Suppressor macrophage treated with lipopolysaccharide for 4 hours (primary cell): ENCODE results near the gene DPF3.

Source experiments
- DNase-seq: peaks from one replicate; pipeline ENCODE4 v3.0.0-alpha.2; 2020

DPF3 gene

GRCh38 chr14:72610096-72610830 lies 283.6 kb downstream of the DPF3 start:
- no peak for DNase-seq

DNA sequence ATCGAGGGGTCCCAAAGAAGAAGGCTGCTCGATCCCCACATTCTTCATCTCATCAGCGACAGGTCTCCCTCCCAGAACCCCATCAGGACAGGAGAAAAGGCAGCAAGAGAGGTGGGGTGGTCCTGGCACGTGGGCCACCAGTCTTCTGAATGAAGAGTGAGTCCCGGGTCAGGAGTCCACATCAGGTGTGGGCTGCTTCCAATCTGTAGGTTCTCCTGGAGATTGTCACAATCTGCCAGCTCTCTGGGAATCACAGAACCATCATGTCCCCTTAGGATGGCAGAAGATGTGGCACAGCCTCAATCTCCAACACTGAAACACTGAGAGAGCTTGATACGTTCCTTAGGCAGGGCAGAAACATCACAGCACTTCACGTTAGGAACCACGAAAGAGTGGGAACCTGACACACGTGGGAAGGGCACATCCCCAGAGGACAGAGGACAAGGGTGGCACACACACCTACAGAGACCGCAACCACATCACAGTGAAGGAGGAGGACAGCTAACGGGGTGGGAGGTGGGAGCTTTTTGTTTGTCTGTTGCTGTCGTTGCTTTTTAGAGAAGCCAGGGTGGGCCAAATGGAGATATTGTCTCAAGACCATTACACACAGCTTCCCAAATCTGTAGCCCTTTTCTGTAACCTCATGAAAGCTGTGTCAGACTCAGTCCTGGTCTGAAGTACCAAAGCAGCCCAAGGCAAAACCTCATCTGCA lies 284.5 kb downstream of the DPF3 start:
- DNase-seq = no peak

- no peak for DNase-seq
Observed at GRCh38 chr14:72608391-72609204, 285.3 kb downstream of the DPF3 start.

DNA sequence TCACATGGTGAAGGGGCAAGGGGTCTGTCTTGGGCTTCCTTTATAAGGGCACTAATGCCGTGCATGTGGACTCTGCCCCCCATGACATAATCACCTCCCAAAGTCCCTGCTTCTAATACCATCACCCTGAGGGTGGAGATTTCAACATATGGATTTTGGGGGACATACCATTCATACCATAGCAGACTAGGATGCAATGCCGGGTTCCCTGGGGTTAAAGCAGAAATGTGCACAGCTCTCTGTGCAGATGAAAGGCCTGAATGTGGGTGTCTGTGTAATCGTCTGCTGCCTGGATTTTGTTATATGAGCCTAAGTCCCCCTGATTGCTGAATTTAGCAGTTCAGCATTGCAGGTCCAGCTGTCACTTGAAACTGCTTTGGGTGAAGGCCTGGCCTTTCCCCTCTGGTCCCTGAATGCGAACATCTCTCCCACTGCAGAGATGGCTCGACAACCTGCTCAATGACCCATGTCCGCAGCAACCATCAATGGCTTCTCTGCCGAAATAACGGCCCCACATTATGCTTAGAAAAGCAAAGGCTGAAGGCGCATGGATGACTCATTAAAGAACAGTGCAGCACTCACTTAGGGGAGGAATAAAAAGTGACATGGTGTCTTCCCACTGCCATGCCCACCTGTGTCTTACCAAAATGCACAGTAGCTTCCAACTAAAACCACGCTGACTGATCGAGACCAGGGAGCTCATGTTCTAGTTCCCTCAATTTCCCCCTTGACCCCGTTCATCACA lies 286.3 kb downstream of the DPF3 start:
- DNase-seq = no peak

DNA sequence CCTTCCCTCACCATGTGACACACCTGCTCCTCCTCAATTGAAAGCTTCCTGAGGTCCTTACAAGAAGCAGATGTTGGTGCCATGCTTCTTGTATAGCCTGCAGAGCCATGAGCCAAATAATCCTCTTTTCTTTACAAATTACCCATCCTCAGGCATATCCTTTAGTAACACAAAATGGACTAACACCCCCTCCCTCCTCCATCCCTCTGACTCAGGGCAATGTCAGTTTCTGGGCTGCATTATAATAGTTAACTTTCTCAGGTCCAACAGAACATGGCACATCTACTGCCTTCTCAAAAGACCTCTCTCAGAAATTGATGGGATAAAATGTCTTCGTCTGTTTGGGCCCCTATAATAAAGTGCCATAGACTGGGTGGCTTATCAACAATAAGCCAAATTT lies 287.0 kb downstream of the DPF3 start:
- no peak for DNase-seq

- no peak for DNase-seq
Observed at GRCh38 chr14:72605921-72606220, 288.0 kb downstream of the DPF3 start.

DNA sequence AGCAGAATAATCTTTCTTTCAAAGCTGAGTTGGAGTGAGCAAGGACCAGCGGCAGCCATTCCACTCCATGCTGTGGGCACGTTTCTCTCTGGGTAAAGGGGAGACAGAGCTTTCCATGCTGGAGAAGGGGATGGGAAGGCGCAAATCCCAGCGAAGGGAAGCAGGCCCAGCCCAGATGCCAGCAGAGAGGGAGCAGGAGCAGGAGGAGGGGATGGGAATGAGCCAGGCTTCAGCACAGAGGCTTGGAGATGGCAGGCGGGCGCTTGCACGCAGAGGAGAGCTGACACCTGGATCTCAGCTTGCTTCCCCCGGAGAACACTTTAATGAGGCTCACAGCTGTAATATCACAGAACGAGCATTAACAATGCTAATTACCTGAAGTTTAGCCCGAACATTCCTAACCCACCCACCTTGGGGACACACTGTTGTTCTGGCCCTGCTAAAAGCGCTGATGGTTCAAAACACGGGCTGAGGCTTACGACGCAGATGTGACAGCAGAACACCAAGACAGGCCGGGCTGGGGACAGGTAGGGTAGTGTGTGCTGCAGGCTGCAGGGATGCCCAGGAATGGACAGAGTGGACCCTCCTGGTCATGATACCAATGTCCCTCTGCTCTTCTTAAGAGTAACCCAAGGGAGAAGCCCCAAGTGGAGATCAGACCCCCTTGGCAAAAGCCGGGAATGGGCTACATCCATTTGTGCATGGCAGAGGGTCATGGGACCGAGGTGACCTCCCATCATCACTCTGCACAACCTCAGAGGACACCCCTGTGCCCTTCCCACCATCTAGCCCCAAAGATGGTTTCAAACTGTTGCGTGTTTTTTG lies 288.6 kb downstream of the DPF3 start:
- DNase-seq = no peak

- no peak for DNase-seq
Observed at GRCh38 chr14:72604133-72604532, 289.8 kb downstream of the DPF3 start.

DNA sequence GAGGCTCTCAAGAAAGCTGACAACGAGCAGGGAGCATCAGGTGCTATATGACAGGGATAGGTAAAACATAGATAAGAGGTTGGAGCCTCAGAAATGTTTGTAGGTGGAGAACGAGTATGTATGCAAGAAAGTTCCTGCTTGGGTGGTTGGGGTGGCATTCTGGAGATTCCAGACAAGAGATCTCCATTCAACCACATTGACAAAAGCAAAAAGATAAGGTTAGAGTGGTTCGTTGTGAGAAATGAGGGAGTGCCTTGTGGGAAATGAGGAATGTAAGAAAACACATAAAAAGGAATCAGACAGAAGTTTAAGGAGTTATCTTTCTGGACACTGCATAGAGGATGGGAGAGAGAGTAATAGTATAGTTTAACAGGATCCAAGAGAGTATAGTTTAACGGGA lies 290.3 kb downstream of the DPF3 start:
- no peak for DNase-seq

DNA sequence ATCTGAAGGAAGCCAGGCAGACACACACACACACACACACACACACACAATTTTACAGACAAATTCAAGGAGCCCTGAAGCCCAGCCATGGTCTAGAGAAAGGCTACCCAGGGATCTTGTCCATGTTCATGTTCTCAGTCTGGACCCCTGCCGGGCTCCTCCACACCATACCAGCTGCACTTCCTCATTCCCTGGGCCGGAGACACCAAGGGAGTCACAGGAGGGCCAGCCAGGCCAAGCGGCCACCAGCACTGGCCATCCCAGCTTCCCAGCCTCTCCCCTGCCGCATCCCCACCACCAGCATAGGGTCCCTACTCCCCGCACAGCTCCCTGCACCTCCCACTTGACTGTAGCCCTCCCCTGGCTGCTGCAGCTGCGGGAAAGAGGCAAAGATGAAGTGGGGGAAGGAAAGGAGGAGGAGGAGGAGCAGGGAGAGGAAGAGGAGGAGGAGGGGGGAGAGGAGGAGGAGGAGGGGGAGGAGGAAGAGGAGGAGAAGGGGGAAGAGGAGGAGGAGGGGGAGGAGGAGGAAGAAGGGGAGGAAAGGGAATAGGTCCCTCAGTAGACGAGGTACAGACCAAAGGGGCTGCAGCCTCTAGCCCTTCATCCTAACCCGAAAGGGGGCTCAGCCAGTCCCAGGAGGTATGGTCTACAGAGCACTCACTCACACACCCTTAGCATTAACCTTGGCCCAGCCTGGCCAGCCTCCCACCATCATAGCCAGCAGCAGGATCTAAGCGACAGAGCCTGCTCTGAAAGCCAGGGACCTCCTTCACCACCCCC lies 293.2 kb downstream of the DPF3 start:
- DNase-seq = peak; percentile 5

- DNase-seq = no peak
Observed at GRCh38 chr14:72599579-72600470, 294.1 kb downstream of the DPF3 start.

- DNase-seq = no peak
Observed at GRCh38 chr14:72598306-72598705, 295.6 kb downstream of the DPF3 start.

GRCh38 chr14:72597252-72598233 lies 296.4 kb downstream of the DPF3 start:
- no peak for DNase-seq

GRCh38 chr14:72595152-72595862 lies 298.6 kb downstream of the DPF3 start:
- no peak for DNase-seq

- DNase-seq = no peak
Observed at GRCh38 chr14:72594099-72594901, 299.6 kb downstream of the DPF3 start.

- no peak for DNase-seq
Observed at GRCh38 chr14:72591391-72591790, 302.5 kb downstream of the DPF3 start.

GRCh38 chr14:72590577-72590976 lies 303.3 kb downstream of the DPF3 start:
- no peak for DNase-seq

GRCh38 chr14:72589652-72590051 lies 304.2 kb downstream of the DPF3 start:
- DNase-seq = no peak
